ENCODE measurements around the gene OR52N4.

- TF ChIP-seq POLR2AphosphoS5 (IDR thresholded peaks at IDR 0.05; ENCODE audit: low read depth) (no peak), CTCF (IDR thresholded peaks at IDR 0.05; ENCODE audit: insufficient read depth, low read length) (no peak)
Observed at GRCh38 chr11:5726351-5726750, 27.7 kb upstream of the OR52N4 start.

Data from HL-60 (cell line).